IMR-90 (cell line): ENCODE measurements around the gene YKT6. TPM values are rescaled to one million over a fixed set of nuclear protein-coding genes. Genes with fewer than 3 reads are reported as not detected.

Experiments
- ATAC-seq: fragments of 200-7000 bp; cut with Tn5 transposase; 2 replicates; pipeline ENCODE4 v1.9.1; 2020; ENCODE audit warnings: low read depth, mild to moderate bottlenecking, moderate library complexity
- BruUV-seq: library from RNA; stranded (reverse); fragments of 400-500 nt; replicated peaks from 2 replicates; lab custom pipeline; 2021; lab: Mats Ljungman, UMichigan
- CTCF ChIA-PET: fragments of 300-600 bp; formaldehyde crosslinking; extraction: SDS; loops from one replicate; lab custom pipeline; 2021; ENCODE audit warnings: antibody characterized with exemption; lab: Yijun Ruan, JAX
- POLR2A ChIA-PET: fragments of 300-600 bp; sonication (Branson Sonifier 250); formaldehyde crosslinking; loops from one replicate; lab custom pipeline; 2022; ENCODE audit warnings: antibody characterized with exemption; ENCODE audit not compliant: unreplicated experiment; lab: Charles Lee
- DNase-seq: peaks from one replicate; pipeline ENCODE4 v3.0.0; 2013
- H2AFZ ChIP-seq: replicated peaks from 2 replicates; pipeline ENCODE3; 2013; ENCODE audit warnings: low read length, mild to moderate bottlenecking; ENCODE audit not compliant: poor library complexity
- H2AK5ac ChIP-seq: 2 replicates; pipeline ENCODE4 v1.6.1; 2013; ENCODE audit warnings: low read depth, low read length, inconsistent platforms
- H2AK9ac ChIP-seq: replicated peaks from 2 replicates; pipeline ENCODE3; 2013; ENCODE audit warnings: mild to moderate bottlenecking, low read depth, low read length, moderate library complexity; ENCODE audit not compliant: poor library complexity
- H2BK120ac ChIP-seq: 2 replicates; pipeline ENCODE4 v1.6.1; 2013; ENCODE audit warnings: low read depth, low read length, inconsistent platforms
- H2BK15ac ChIP-seq: 3 replicates; pipeline ENCODE4 v1.6.1; 2013; ENCODE audit warnings: low read depth, low read length, inconsistent platforms
- H2BK20ac ChIP-seq: 2 replicates; pipeline ENCODE4 v1.6.1; 2013; ENCODE audit warnings: low read depth, mild to moderate bottlenecking, inconsistent platforms, low read length, moderate library complexity
- H2BK5ac ChIP-seq: 2 replicates; pipeline ENCODE4 v1.6.1; 2013; ENCODE audit warnings: mild to moderate bottlenecking, low read depth, low read length, inconsistent platforms; ENCODE audit not compliant: poor library complexity, severe bottlenecking
- H3K14ac ChIP-seq: replicated peaks from 2 replicates; pipeline ENCODE4 v1.6.1; 2013; ENCODE audit warnings: low read depth, low read length, inconsistent platforms
- H3K18ac ChIP-seq: 2 replicates; pipeline ENCODE4 v1.6.1; 2013; ENCODE audit warnings: low read depth, low read length, control low read depth
- H3K23ac ChIP-seq: 2 replicates; pipeline ENCODE4 v1.6.1; 2013; ENCODE audit warnings: low read depth, low read length, inconsistent platforms
- H3K27ac ChIP-seq: 2 replicates; pipeline ENCODE4 v1.5.1; 2013; ENCODE audit warnings: mild to moderate bottlenecking, control low read depth, low read length; ENCODE audit not compliant: insufficient read depth
- H3K27me3 ChIP-seq: 2 replicates; pipeline ENCODE4 v1.6.1; 2013; ENCODE audit warnings: low read length; ENCODE audit not compliant: control insufficient read depth, insufficient read depth
- H3K36me3 ChIP-seq: 2 replicates; pipeline ENCODE4 v1.6.1; 2013; ENCODE audit warnings: low read length, mixed read lengths; ENCODE audit not compliant: control insufficient read depth, insufficient read depth
- H3K4ac ChIP-seq: 2 replicates; pipeline ENCODE4 v1.6.1; 2013; ENCODE audit warnings: low read depth, low read length, inconsistent platforms
- H3K4me1 ChIP-seq: 2 replicates; pipeline ENCODE4 v1.6.1; 2013; ENCODE audit warnings: low read length, mixed read lengths; ENCODE audit not compliant: control insufficient read depth, insufficient read depth
- H3K4me2 ChIP-seq: 2 replicates; pipeline ENCODE4 v1.6.1; 2013; ENCODE audit warnings: low read depth, mild to moderate bottlenecking, control low read depth, low read length, moderate library complexity
- H3K4me3 ChIP-seq: 2 replicates; pipeline ENCODE4 v1.5.1; 2013; ENCODE audit warnings: low read depth, mild to moderate bottlenecking, control low read depth, low read length, moderate library complexity; ENCODE audit not compliant: insufficient read depth
- H3K56ac ChIP-seq: 2 replicates; pipeline ENCODE4 v1.6.1; 2013; ENCODE audit warnings: low read length, inconsistent platforms; ENCODE audit not compliant: insufficient read depth; ENCODE audit errors: extremely low read depth
- H3K79me1 ChIP-seq, 2 experiments: 2 replicates each; pipeline ENCODE4 v1.6.1; 2013; ENCODE audit warnings: low read length in 2 of 2, inconsistent platforms in 1 of 2, low read depth in 1 of 2
- H3K9ac ChIP-seq: 2 replicates; pipeline ENCODE4 v1.6.1; 2013; ENCODE audit warnings: low read depth, low read length, control low read depth
- H3K9me1 ChIP-seq: 2 replicates; pipeline ENCODE4 v1.6.1; 2013; ENCODE audit warnings: low read length, inconsistent platforms; ENCODE audit not compliant: insufficient read depth
- H3K9me3 ChIP-seq: 2 replicates; pipeline ENCODE4 v1.6.1; 2013; ENCODE audit warnings: low read length; ENCODE audit not compliant: control insufficient read depth, insufficient read depth
- H4K20me1 ChIP-seq: 2 replicates; pipeline ENCODE4 v1.6.1; 2013; ENCODE audit warnings: low read length, inconsistent platforms; ENCODE audit not compliant: insufficient read depth
- H4K5ac ChIP-seq: 2 replicates; pipeline ENCODE4 v1.6.1; 2013; ENCODE audit warnings: mild to moderate bottlenecking, low read depth, low read length, control low read depth
- H4K8ac ChIP-seq, 2 experiments: 2 replicates each; pipeline ENCODE4 v1.6.1; 2013; ENCODE audit warnings: low read depth in 2 of 2, low read length in 2 of 2, control low read depth in 1 of 2, inconsistent platforms in 1 of 2
- H4K91ac ChIP-seq: 2 replicates; pipeline ENCODE4 v1.6.1; 2013; ENCODE audit warnings: low read depth, low read length, inconsistent platforms; ENCODE audit not compliant: insufficient read depth
- BHLHE40 ChIP-seq: fragments of 150-350 bp; IDR thresholded peaks from 2 replicates; pipeline ENCODE4 v1.6.1; 2016; ENCODE audit warnings: mild to moderate bottlenecking, low read depth, low read length
- CEBPB ChIP-seq: IDR thresholded peaks from 2 replicates; pipeline ENCODE4 v1.6.1; 2012; ENCODE audit warnings: low read depth, low read length, improper control_type of control experiment
- CHD1 ChIP-seq: IDR thresholded peaks from 2 replicates; pipeline ENCODE4 v1.6.1; 2012; ENCODE audit warnings: low read depth, low read length, improper control_type of control experiment
- CTCF ChIP-seq: conservative IDR thresholded peaks from 2 replicates; pipeline ENCODE4 v1.5.1; 2012; ENCODE audit warnings: mild to moderate bottlenecking, low read depth, low read length, improper control_type of control experiment
- ELK1 ChIP-seq: fragments of 150-350 bp; IDR thresholded peaks from 2 replicates; pipeline ENCODE4 v1.6.1; 2016; ENCODE audit warnings: low read depth, mild to moderate bottlenecking, low read length, moderate library complexity, borderline replicate concordance
- FOS ChIP-seq: fragments of 150-350 bp; IDR thresholded peaks from 2 replicates; pipeline ENCODE4 v1.6.1; 2016; ENCODE audit warnings: low read depth, low read length
- MAFK ChIP-seq: IDR thresholded peaks from 2 replicates; pipeline ENCODE4 v1.6.1; 2012; ENCODE audit warnings: low read depth, low read length, improper control_type of control experiment
- MAZ ChIP-seq: IDR thresholded peaks from 2 replicates; pipeline ENCODE4 v1.6.1; 2012; ENCODE audit warnings: low read depth, mild to moderate bottlenecking, low read length, improper control_type of control experiment, moderate library complexity, borderline replicate concordance
- MXI1 ChIP-seq: IDR thresholded peaks from 2 replicates; pipeline ENCODE4 v1.6.1; 2012; ENCODE audit warnings: low read depth, mild to moderate bottlenecking, low read length, moderate library complexity, borderline replicate concordance
- NFE2L2 ChIP-seq: fragments of 150-350 bp; IDR thresholded peaks from 2 replicates; pipeline ENCODE4 v1.6.1; 2016; ENCODE audit warnings: low read depth, mild to moderate bottlenecking, low read length
- POLR2A ChIP-seq: IDR thresholded peaks from 2 replicates; pipeline ENCODE4 v1.6.1; 2012; ENCODE audit warnings: mild to moderate bottlenecking, low read depth, low read length
- RAD21 ChIP-seq: IDR thresholded peaks from 2 replicates; pipeline ENCODE4 v1.6.1; 2012; ENCODE audit warnings: low read length, improper control_type of control experiment
- RCOR1 ChIP-seq: IDR thresholded peaks from 2 replicates; pipeline ENCODE4 v1.6.1; 2012; ENCODE audit warnings: mild to moderate bottlenecking, low read length, improper control_type of control experiment; ENCODE audit not compliant: insufficient replicate concordance
- RFX5 ChIP-seq: IDR thresholded peaks from 2 replicates; pipeline ENCODE4 v1.8.0; 2012; ENCODE audit warnings: low read depth, mild to moderate bottlenecking, low read length, moderate library complexity
- SMC3 ChIP-seq: fragments of 150-350 bp; IDR thresholded peaks from 2 replicates; pipeline ENCODE4 v1.6.1; 2016; ENCODE audit warnings: low read depth, mild to moderate bottlenecking, antibody characterized with exemption, low read length, moderate library complexity
- USF2 ChIP-seq: fragments of 150-350 bp; IDR thresholded peaks from 2 replicates; pipeline ENCODE4 v1.6.1; 2017; ENCODE audit warnings: mild to moderate bottlenecking, antibody characterized with exemption, low read length, low read depth
- WGBS, 2 experiments: methylation state at CpG; one replicate each; pipeline versions ENCODE4 v1.1.5 to v1.1.7; 2013; ENCODE audit warnings: missing lambda C conversion rate in 2 of 2; ENCODE audit not compliant: insufficient read length in 1 of 2; ENCODE audit errors: extremely low coverage in 2 of 2; 5-methylcytosine and 5-hydroxymethylcytosine counted together
- dilution Hi-C: fragments of 300-500 bp; cut with HindIII; formaldehyde crosslinking; loops from one replicate; pipeline ENCODE4 v1.14.3; 2018; ENCODE audit warnings: low sequenced_read_pairs; ENCODE audit not compliant: unreplicated experiment
- in situ Hi-C: fragments of 300-500 bp; cut with MboI; formaldehyde crosslinking; loops from 3 replicates; pipeline ENCODE4 v1.14.3; 2019; ENCODE audit warnings: low sequenced_read_pairs, inconsistent platforms, mixed read lengths
- intact Hi-C: fragments of 100-400 bp; cut with micrococcal nuclease; formaldehyde crosslinking; loops from 2 replicates; pipeline ENCODE4 v1.10.0; 2022
- polyA plus RNA-seq, 3 experiments: library from polyadenylated mRNA; depleted of rRNA; stranded (reverse); fragments of >200 nt; gene quantifications; 2 replicates each; pipeline ENCODE4 v1.2.3, GENCODE V29; 2012; ENCODE audit warnings: low replicate concordance in 1 of 3
- total RNA-seq: library from RNA; depleted of rRNA; stranded (reverse); fragments of >200 nt; gene quantifications from 2 replicates; pipeline ENCODE4 v1.2.3, GENCODE V29; 2012

Gene YKT6
- total and polyA plus RNA-seq, 2 of the 4 experiments (the other 2 are of a cell fraction) = 115 to 120 TPM

- no peaks in the 10 kb centered on the region; the same call in 1 of the 2 replicates for H3K9me1 ChIP-seq
- H3K23ac ChIP-seq = no peak overlapping the region
- no peak overlapping the region for H2BK20ac ChIP-seq
- H3K4me1 ChIP-seq = no peaks in the 10 kb centered on the region
- H3K4ac ChIP-seq = no peak overlapping the region
- peaks cover 11 to 20% of the 10 kb centered on the region in 2 experiments for H3K79me1 ChIP-seq
- ChIA-PET POLR2A (no interaction called here), CTCF (no interaction called here)
- no peak overlapping the region for H3K4me3 ChIP-seq
- no peaks in the 10 kb centered on the region for H3K9me3 ChIP-seq
- peaks cover 12% of the 10 kb centered on the region for H4K20me1 ChIP-seq
- no peak overlapping the region for H2BK120ac ChIP-seq
- no peak overlapping the region for H2AK9ac ChIP-seq
- DNase-seq = no peak
- H3K4me2 ChIP-seq = no peak overlapping the region
- H3K27me3 ChIP-seq = no peaks in the 10 kb centered on the region
- H3K14ac ChIP-seq = no peak overlapping the region
- H3K9ac ChIP-seq = no peak overlapping the region
- no TSS peak for BruUV-seq
- no peak overlapping the region for H2AFZ ChIP-seq
- dilution Hi-C loops = no loop called here
- H3K27ac ChIP-seq = no peak overlapping the region
- ATAC-seq = no peak
- intact Hi-C loops = no loop called here
- peaks cover 57% of the 10 kb centered on the region for H3K36me3 ChIP-seq
- TF ChIP-seq POLR2A (no peak), MXI1 (no peak), SMC3 (no peak), CHD1 (no peak), RAD21 (no peak), RCOR1 (no peak), CEBPB (no peak), MAFK (no peak), USF2 (no peak), CTCF (no peak), RFX5 (no peak), ELK1 (no peak), FOS (no peak), MAZ (no peak), NFE2L2 (no peak), BHLHE40 (no peak)
- no peak overlapping the region for H4K5ac ChIP-seq
- H2BK5ac ChIP-seq = no peak overlapping the region
- H3K18ac ChIP-seq = no peak overlapping the region
- in situ Hi-C loops = no loop called here
- no peak overlapping the region for H2AK5ac ChIP-seq
- no peak overlapping the region for H4K8ac ChIP-seq
- H3K56ac ChIP-seq = no peak overlapping the region
- no peak overlapping the region for H2BK15ac ChIP-seq
- no peak overlapping the region for H4K91ac ChIP-seq
- 93% methylated on average over 4 of the region's 7 CpGs; no CpG with 5 or more reads in 1 of the 2 experiments for WGBS, 2 experiments
Observed at GRCh38 chr7:44212581-44213184, 11.9 kb downstream of the YKT6 start.
